Kidney (tissue), 14 donors: ENCODE measurements around the gene MS4A6A. TPM values are rescaled to one million over a fixed set of nuclear protein-coding genes. Genes with fewer than 3 reads are reported as not detected.
"Not testable (repeated sequence)": the region's sequence is repeated elsewhere in the genome, so short reads cannot be mapped to it uniquely, and the experiment has no call there.

Source experiments
- DNase-seq, 5 donors: peaks; one replicate each; pipeline ENCODE4 v3.0.0-alpha.2; 2013 to 2020
- FAIRE-seq: peaks from 2 replicates; lab custom pipeline; 2012; peaks lifted over from hg19 to GRCh38; lab: Jason Lieb, UNC
- H3K27ac ChIP-seq, 2 donors: one replicate each; pipeline ENCODE4 v1.7.0; 2013; ENCODE audit warnings: low read depth in 2 of 2, low read length in 2 of 2, inconsistent platforms in 1 of 2
- H3K27me3 ChIP-seq: one replicate; pipeline ENCODE4 v1.7.1; 2013; ENCODE audit warnings: low read length, inconsistent platforms; ENCODE audit not compliant: control insufficient read depth, insufficient read depth
- H3K36me3 ChIP-seq, 3 donors: one replicate each; pipeline versions ENCODE4 v1.7.0 to v1.7.1; 2013; ENCODE audit warnings: low read length in 3 of 3, control low read depth in 1 of 3, inconsistent platforms in 1 of 3; ENCODE audit not compliant: insufficient read depth in 3 of 3, control insufficient read depth in 2 of 3
- H3K4me1 ChIP-seq, 3 donors: one replicate each; pipeline versions ENCODE4 v1.7.0 to v1.7.1; 2013; ENCODE audit warnings: low read length in 3 of 3, inconsistent platforms in 1 of 3, low read depth in 1 of 3; ENCODE audit not compliant: control insufficient read depth in 2 of 3, insufficient read depth in 2 of 3
- H3K4me3 ChIP-seq, 3 donors: one replicate each; pipeline versions ENCODE4 v1.7.0 to v1.8.1; 2013; ENCODE audit warnings: low read length in 3 of 3, control low read depth in 1 of 3, inconsistent platforms in 1 of 3
- H3K9ac ChIP-seq, 3 donors: one replicate each; pipeline versions ENCODE4 v1.7.0 to v1.7.1; 2013; ENCODE audit warnings: low read length in 3 of 3, control low read depth in 1 of 3, inconsistent platforms in 1 of 3
- H3K9me3 ChIP-seq, 3 donors: one replicate each; pipeline versions ENCODE4 v1.7.0 to v1.7.1; 2013; ENCODE audit warnings: low read length in 3 of 3, control low read depth in 1 of 3, inconsistent platforms in 1 of 3; ENCODE audit not compliant: control insufficient read depth in 2 of 3, insufficient read depth in 1 of 3
- CTCF ChIP-seq: IDR thresholded peaks from 3 replicates; pipeline ENCODE4 v1.5.1; 2012; ENCODE audit warnings: mild to moderate bottlenecking, moderate library complexity, borderline replicate concordance; ENCODE audit not compliant: insufficient read depth; ENCODE audit errors: extremely low read depth
- intact Hi-C: fragments of 100-400 bp; cut with DNase I; formaldehyde crosslinking; loops from one replicate; pipeline ENCODE4 v1.11.1; 2022
- polyA plus RNA-seq: library from polyadenylated mRNA; stranded (reverse); fragments of 350-450 nt; fragmentation: Illumina TruSeq; extraction: RNeasy Lipid Tissue Mini Kit (QIAGEN cat#74804); gene quantifications from one replicate; pipeline ENCODE4 v1.2.3, GENCODE V29; 2014; ENCODE audit warnings: low read depth, low replicate concordance; ENCODE audit not compliant: insufficient read depth
- total RNA-seq: library from RNA; stranded (reverse); fragmentation: NEBNext Ultra II Directional; extraction: Animal tissue kit (Norgen Biotek cat#: 25700); gene quantifications from one replicate; pipeline ENCODE4 v1.2.1, GENCODE V29; 2021
- donor health status: control.
- donor health status: control.
- donor health status: control.
- donor health status: control.
- donor health status: control.
- donor health status: DM: yes; HTN: yes; CAD: no.
- donor health status: Normal renal cell carcinoma (clear cell type).

MS4A6A gene
- total and polyA plus RNA-seq, 2 donors from 2014 or later, result 16.7 to 145 TPM

GRCh38 chr11:60195923-60196368 is 13.1 kb upstream of the MS4A6A start:
- Histone ChIP-seq H3K4me3 (no peak overlapping the region), H3K9ac (no peak overlapping the region), H3K4me1 (no peaks in the 10 kb centered on the region), H3K9me3 (no peaks in the 10 kb centered on the region), H3K27me3 (no peaks in the 10 kb centered on the region), H3K36me3 (no peaks in the 10 kb centered on the region), H3K27ac (no peak overlapping the region)
- intact Hi-C loops, result no loop called here
- no peak for FAIRE-seq
- DNase-seq, result no peak
- no peak for TF ChIP-seq CTCF

GRCh38 chr11:60194511-60194910 is 11.6 kb upstream of the MS4A6A start:
- intact Hi-C loops, result no loop called here
- TF ChIP-seq CTCF, result no peak
- FAIRE-seq (no peak), DNase-seq (no peak)
- H3K9ac ChIP-seq, result no peak overlapping the region
- no peaks in the 10 kb centered on the region for H3K9me3 ChIP-seq
- no peaks in the 10 kb centered on the region for H3K36me3 ChIP-seq
- H3K4me3 ChIP-seq, result no peak overlapping the region
- no peaks in the 10 kb centered on the region for H3K27me3 ChIP-seq
- no peaks in the 10 kb centered on the region for H3K4me1 ChIP-seq
- no peak overlapping the region for H3K27ac ChIP-seq

GRCh38 chr11:60193687-60194433 is 11.0 kb upstream of the MS4A6A start:
- intact Hi-C loops, result no loop called here
- H3K4me3 ChIP-seq, result no peak overlapping the region
- FAIRE-seq (no peak), DNase-seq (peak in 4 of 5 donors; percentile 43 to 60 (median 55))
- H3K27me3 ChIP-seq, result no peaks in the 10 kb centered on the region
- no peaks in the 10 kb centered on the region for H3K4me1 ChIP-seq
- no peak overlapping the region for H3K9ac ChIP-seq
- H3K9me3 ChIP-seq, result no peaks in the 10 kb centered on the region
- TF ChIP-seq CTCF, result peak; percentile 72
- H3K36me3 ChIP-seq, result no peaks in the 10 kb centered on the region
- H3K27ac ChIP-seq, result no peak overlapping the region

- DNase-seq, H3K4me1 ChIP-seq, H3K4me3 ChIP-seq, FAIRE-seq, H3K27me3 ChIP-seq, H3K27ac ChIP-seq, H3K9me3 ChIP-seq, H3K36me3 ChIP-seq, intact Hi-C loops, H3K9ac ChIP-seq: not testable (repeated sequence)
Measured at GRCh38 chr11:60192564-60192963, 9.7 kb upstream of the MS4A6A start.

GRCh38 chr11:60188481-60188880 is 5.6 kb upstream of the MS4A6A start:
- H3K36me3 ChIP-seq, H3K9me3 ChIP-seq, H3K27ac ChIP-seq, H3K27me3 ChIP-seq, intact Hi-C loops, FAIRE-seq, H3K4me3 ChIP-seq, H3K4me1 ChIP-seq, H3K9ac ChIP-seq, DNase-seq: not testable (repeated sequence)

- H3K36me3 ChIP-seq, DNase-seq, H3K4me3 ChIP-seq, H3K27ac ChIP-seq, intact Hi-C loops, H3K9me3 ChIP-seq, H3K9ac ChIP-seq, FAIRE-seq, H3K4me1 ChIP-seq, H3K27me3 ChIP-seq: not testable (repeated sequence)
Measured at GRCh38 chr11:60186128-60186527, 3.2 kb upstream of the MS4A6A start.
